Muscle of leg (tissue), 11 donors: ENCODE results near the gene WDR86. TPM values are rescaled to one million over a fixed set of nuclear protein-coding genes. Genes with fewer than 3 reads are reported as not detected.

ENCODE experiments used
- DNase-seq: peaks from one replicate; pipeline ENCODE4 v3.0.0; 2013
- H3K27ac ChIP-seq: one replicate; pipeline ENCODE4 v1.5.1; 2013; ENCODE audit warnings: mild to moderate bottlenecking, low read length, control low read depth
- H3K27me3 ChIP-seq: one replicate; pipeline ENCODE4 v1.6.1; 2013; ENCODE audit warnings: low read length; ENCODE audit not compliant: control insufficient read depth, insufficient read depth
- H3K36me3 ChIP-seq: one replicate; pipeline ENCODE4 v1.6.1; 2013; ENCODE audit warnings: low read length; ENCODE audit not compliant: control insufficient read depth, insufficient read depth
- H3K4me1 ChIP-seq: one replicate; pipeline ENCODE4 v1.6.1; 2013; ENCODE audit warnings: low read length; ENCODE audit not compliant: control insufficient read depth, insufficient read depth
- H3K4me3 ChIP-seq: one replicate; pipeline ENCODE4 v1.5.1; 2013; ENCODE audit warnings: low read length, control low read depth
- H3K9me3 ChIP-seq: replicated peaks from 2 replicates; pipeline ENCODE4 v1.6.1; 2013; ENCODE audit warnings: low read depth, low read length; ENCODE audit not compliant: control insufficient read depth
- WGBS: methylation state at CpG from one replicate; pipeline ENCODE4 v1.1.5; 2013; ENCODE audit warnings: missing lambda C conversion rate; ENCODE audit not compliant: insufficient coverage; 5-methylcytosine and 5-hydroxymethylcytosine counted together
- polyA plus RNA-seq, 8 donors: library from polyadenylated mRNA; unstranded; fragments of 120-200 nt; gene quantifications; one replicate each; pipeline versions ENCODE4 v1.2.1 to v1.2.3, GENCODE V29; 2013; ENCODE audit warnings: inconsistent platforms in 1 of 8, low replicate concordance in 1 of 8; ENCODE audit not compliant: insufficient read length in 8 of 8, insufficient read depth in 1 of 8
- total RNA-seq: library from RNA; stranded (reverse); fragments of 120-200 nt; gene quantifications from one replicate; pipeline ENCODE4 v1.2.4, GENCODE V29; 2013

Gene WDR86
- total and polyA plus RNA-seq, 9 donors: 2.8 to 11.0 (median 5.3) TPM

GRCh38 chr7:151416112-151416940 is 6.5 kb upstream of the WDR86 start:
- Histone ChIP-seq H3K9me3 (peaks cover 3% of the 10 kb centered on the region), H3K36me3 (no peaks in the 10 kb centered on the region), H3K27me3 (peaks cover 21% of the 10 kb centered on the region), H3K4me3 (no peak overlapping the region), H3K27ac (no peak overlapping the region), H3K4me1 (peaks cover 5% of the 10 kb centered on the region)
- 45% methylated on average over 5 of the region's 10 CpGs for WGBS
- no peak for DNase-seq

GRCh38 chr7:151415375-151416105 is 5.7 kb upstream of the WDR86 start:
- WGBS: no CpG with 5 or more reads among the region's 3 CpGs
- DNase-seq: no peak

GRCh38 chr7:151413241-151413640 is 3.4 kb upstream of the WDR86 start:
- H3K4me3 ChIP-seq: no peak overlapping the region
- peaks cover 51% of the 10 kb centered on the region for H3K27me3 ChIP-seq
- H3K4me1 ChIP-seq: peaks cover 25% of the 10 kb centered on the region
- no peaks in the 10 kb centered on the region for H3K9me3 ChIP-seq
- WGBS: 60% methylated on average over 2 of the region's 4 CpGs
- no peaks in the 10 kb centered on the region for H3K36me3 ChIP-seq
- DNase-seq: no peak
- no peak overlapping the region for H3K27ac ChIP-seq

More at GRCh38 chr7:151415375-151416105, 5.7 kb upstream of the WDR86 start:
- Histone ChIP-seq H3K27ac (no peak overlapping the region), H3K9me3 (peaks cover 3% of the 10 kb centered on the region), H3K4me3 (no peak overlapping the region), H3K4me1 (peaks cover 9% of the 10 kb centered on the region), H3K27me3 (peaks cover 29% of the 10 kb centered on the region), H3K36me3 (no peaks in the 10 kb centered on the region)

DNA sequence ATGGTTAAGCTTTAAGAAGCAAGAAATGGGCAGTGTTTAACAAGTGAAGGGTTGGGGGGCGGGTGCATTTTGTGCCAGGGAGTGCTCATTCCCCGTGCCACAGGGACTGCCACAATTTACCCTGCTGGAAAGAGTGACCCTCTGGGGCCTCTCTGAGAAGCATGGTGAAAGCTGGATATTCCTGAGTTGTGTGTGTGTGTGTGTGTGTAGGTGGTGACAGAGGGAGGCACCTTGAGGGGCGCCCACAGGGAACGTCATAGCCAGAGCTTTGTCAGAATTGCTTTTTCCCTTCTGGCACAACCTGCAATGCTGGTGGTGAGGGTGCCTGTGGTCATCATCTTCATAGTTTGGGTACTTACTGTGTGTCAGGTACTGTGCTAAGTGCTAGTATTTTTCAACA is 2.5 kb upstream of the WDR86 start:
- Histone ChIP-seq H3K27me3 (peaks cover 51% of the 10 kb centered on the region), H3K27ac (no peak overlapping the region), H3K4me1 (peaks cover 25% of the 10 kb centered on the region), H3K9me3 (no peaks in the 10 kb centered on the region), H3K36me3 (no peaks in the 10 kb centered on the region), H3K4me3 (no peak overlapping the region)
- 61% methylated on average over 3 of the region's 4 CpGs for WGBS
- no peak for DNase-seq

DNA sequence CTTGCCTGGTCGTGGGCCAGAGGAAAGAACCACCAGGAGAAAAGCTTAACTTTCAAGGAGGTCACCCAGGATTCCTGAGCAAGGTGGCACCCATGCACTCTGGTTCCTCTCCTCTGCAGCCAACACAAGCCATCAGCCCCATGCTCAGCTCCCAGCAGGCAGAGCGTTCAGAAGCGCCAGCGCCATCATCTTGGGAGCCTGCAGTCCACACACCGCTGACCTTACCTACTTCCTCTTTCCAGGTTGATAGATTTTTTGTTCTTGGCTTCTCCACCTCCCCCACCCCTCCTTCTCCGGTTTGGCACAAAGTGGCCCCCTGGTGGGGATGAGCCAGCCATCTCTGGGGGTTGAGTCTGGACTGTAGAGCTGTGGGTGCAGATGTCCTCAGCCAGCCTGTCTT is 1.7 kb upstream of the WDR86 start:
- Histone ChIP-seq H3K36me3 (no peaks in the 10 kb centered on the region), H3K27me3 (peaks cover 49% of the 10 kb centered on the region), H3K9me3 (no peaks in the 10 kb centered on the region), H3K4me3 (no peak overlapping the region), H3K27ac (no peak overlapping the region), H3K4me1 (peaks cover 23% of the 10 kb centered on the region)
- 60% methylated on average over 1 of the region's 6 CpGs for WGBS
- DNase-seq: no peak

DNA sequence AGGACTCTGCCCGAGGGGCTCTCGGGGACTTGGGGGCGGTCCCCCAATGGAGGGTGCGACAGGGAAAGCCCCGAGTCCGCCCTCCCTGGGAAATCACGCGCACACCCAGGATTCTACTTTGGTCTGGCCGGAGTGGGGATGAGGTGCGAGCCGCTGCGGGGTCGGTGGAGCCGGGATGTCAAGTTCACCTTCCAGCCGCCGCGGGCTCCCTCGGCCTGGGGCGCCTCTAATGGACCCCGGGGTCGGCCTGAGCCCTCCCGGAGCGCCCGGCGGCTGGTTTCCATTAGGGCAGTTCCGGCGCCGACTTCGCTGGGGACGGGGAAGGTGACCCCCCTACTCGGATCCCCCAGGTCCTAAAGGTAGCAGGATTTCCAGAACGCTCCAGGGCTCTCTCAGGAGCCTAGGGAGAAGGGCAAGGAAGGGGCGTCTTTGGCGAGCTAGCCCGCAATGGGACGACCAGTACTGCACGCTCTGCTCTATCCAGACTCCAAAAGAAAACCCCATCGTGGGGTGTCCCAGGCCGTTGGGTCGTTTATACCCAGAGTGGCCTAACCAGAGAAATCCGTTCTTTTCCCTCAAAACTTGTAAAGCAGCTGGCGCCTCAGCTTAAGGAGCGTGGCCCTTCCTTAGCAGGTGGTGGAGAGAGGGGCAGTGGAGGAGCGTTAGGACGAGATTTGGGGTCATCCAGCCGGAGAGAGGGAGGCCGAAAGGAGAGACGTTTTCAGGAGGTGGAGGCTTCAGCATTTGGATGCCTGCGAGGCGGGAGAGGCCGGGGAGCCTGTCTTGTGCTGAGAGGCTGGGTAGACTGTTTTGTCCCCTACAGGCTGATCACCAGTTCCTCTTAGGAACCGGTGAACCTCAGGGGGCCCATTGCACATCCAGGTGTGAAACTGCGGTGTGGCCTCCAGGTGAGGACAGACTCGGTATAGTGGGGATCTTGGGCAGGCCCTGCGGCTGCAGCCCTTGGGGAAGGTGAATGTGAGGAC is 860 bp upstream of the WDR86 start:
- WGBS: 15% methylated on average over 35 of the region's 55 CpGs
- no peak overlapping the region for H3K27ac ChIP-seq
- peak; percentile 46 for DNase-seq
- H3K4me3 ChIP-seq: peak overlapping the region; percentile 52
- peaks cover 46% of the 10 kb centered on the region for H3K27me3 ChIP-seq
- no peaks in the 10 kb centered on the region for H3K36me3 ChIP-seq
- no peaks in the 10 kb centered on the region for H3K9me3 ChIP-seq
- H3K4me1 ChIP-seq: peaks cover 20% of the 10 kb centered on the region

- Histone ChIP-seq H3K36me3 (no peaks in the 10 kb centered on the region), H3K27me3 (peaks cover 46% of the 10 kb centered on the region), H3K4me1 (peaks cover 28% of the 10 kb centered on the region), H3K27ac (no peak overlapping the region), H3K9me3 (no peaks in the 10 kb centered on the region), H3K4me3 (peak overlapping the region; percentile 52)
- DNase-seq: peak; percentile 27
- WGBS: 6% methylated on average over 49 of the region's 61 CpGs
Observed at GRCh38 chr7:151408839-151409666, 785 bp downstream of the WDR86 start.

- Histone ChIP-seq H3K36me3 (no peaks in the 10 kb centered on the region), H3K27ac (no peak overlapping the region), H3K9me3 (no peaks in the 10 kb centered on the region), H3K4me3 (no peak overlapping the region), H3K4me1 (peaks cover 28% of the 10 kb centered on the region), H3K27me3 (peaks cover 45% of the 10 kb centered on the region)
- 69% methylated on average over 6 of the region's 7 CpGs for WGBS
- DNase-seq: no peak
Observed at GRCh38 chr7:151408498-151408838, 1.4 kb downstream of the WDR86 start.

DNA sequence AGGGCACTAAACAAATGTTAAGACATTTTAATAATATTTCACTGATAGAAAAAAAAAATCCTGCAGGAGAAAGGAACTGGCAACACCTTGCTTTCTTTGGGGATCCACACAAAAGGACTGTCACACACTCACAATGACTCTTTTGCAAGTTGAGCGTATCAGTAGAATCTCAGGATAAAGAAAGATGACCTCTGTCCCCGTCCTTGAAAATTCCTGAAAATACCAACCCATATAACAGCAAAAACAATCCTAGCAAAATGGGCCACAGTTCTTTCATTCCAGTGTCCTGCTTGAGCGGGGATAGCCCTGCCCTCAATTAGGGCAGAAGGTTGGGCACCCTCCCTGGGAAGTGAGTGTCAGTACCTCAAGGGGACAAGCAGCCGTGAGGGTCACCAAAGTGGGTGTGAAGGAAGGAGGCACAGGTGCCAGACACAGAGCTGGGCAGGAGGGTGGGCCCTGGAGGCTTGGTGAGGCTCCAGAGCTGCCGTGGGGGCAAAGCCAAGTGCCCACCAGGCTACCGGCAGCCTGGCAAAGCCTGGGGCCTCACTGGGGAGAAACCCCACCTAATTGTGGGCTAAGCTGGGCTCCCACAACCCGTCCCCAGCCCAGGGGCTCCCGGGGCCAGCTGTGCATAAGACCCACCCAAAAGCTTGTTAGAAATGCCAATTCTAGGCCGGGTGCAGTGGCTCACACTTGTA is 2.8 kb downstream of the WDR86 start:
- no peak overlapping the region for H3K4me3 ChIP-seq
- peaks cover 28% of the 10 kb centered on the region for H3K4me1 ChIP-seq
- 80% methylated on average over 7 of the region's 9 CpGs for WGBS
- no peaks in the 10 kb centered on the region for H3K9me3 ChIP-seq
- no peak for DNase-seq
- no peak overlapping the region for H3K27ac ChIP-seq
- H3K36me3 ChIP-seq: no peaks in the 10 kb centered on the region
- peaks cover 38% of the 10 kb centered on the region for H3K27me3 ChIP-seq
